Activated naive CD8-positive, alpha-beta T cell treated with anti-CD3 and anti-CD28 coated beads, Interleukin-2, amount 50 U/mL, for 16 hours (primary cell): ENCODE results near the gene IGFBP3.

ENCODE experiments used
- DNase-seq: peaks from one replicate; pipeline ENCODE4 v3.0.0-alpha.2; 2020; ENCODE audit warnings: low read depth, low spot score

The IGFBP3 gene

DNA sequence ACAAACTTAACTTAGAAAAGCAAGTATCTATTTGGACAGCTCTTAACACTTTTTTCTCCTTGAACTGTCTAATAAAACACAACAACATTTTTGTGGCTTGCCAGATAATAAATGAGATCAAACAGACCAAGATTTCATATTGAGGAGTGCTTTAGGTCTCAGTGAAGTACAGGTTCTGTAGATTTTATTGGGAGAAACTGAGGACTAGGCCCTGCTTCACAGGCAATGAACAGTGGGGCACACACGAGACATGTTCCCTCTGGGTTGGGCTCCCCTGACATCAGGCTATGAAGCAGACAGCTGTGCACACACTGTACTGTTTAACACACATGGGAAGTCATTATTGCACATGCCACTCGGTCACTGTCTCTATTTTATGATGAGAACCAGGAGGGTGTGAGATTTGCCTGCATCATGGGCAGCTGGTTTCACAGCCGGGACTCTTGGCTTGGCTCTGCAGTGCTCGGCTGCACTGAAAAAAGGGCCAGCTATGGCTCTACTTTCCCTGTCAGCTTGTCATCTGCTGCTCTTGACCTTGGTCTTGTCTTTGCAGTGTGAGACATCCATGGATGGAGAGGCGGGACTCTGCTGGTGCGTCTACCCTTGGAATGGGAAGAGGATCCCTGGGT, 28.6 kb downstream of the IGFBP3 start:
- no peak for DNase-seq

DNA sequence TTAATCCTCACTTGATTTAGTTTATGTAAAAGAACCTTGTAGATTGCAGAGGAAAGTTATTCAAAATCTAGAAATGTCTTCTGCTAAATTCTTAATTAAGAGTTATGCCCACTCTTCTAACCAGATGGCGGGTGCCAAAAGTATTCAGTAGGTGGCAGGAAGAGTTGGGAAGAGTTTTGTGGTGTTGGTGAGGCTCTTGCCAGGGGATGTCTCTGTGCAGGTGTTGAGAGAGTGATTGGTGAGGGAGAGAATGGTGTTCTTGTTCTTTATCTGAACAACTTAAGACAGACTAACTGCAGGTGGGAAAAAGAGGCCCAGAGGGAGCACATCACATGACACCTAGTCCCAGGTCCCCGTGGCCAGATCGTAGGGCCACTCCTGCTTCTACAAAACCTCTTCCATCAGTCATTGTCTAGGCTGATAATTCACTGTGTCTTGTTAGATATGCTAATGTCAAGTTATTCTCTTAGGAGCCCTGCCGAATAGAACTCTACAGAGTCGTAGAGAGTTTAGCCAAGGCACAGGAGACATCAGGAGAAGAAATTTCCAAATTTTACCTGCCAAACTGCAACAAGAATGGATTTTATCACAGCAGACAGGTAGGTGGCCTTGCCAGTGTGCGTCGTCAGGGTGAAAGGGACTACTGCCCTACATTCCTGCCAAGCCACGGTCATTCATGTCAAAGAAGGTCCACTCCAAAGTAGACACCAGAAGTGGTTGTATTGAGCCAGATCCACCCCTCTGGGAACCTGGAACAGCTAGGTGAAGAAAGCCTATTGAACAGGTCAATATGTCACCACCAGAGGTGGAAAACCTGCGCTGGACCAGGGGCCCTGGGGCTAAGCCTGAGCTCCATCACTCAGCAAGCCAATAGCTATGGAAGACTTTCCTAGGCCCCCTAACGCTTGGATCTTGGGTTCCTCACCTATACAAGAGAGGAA, 29.3 kb downstream of the IGFBP3 start:
- DNase-seq: no peak

DNA sequence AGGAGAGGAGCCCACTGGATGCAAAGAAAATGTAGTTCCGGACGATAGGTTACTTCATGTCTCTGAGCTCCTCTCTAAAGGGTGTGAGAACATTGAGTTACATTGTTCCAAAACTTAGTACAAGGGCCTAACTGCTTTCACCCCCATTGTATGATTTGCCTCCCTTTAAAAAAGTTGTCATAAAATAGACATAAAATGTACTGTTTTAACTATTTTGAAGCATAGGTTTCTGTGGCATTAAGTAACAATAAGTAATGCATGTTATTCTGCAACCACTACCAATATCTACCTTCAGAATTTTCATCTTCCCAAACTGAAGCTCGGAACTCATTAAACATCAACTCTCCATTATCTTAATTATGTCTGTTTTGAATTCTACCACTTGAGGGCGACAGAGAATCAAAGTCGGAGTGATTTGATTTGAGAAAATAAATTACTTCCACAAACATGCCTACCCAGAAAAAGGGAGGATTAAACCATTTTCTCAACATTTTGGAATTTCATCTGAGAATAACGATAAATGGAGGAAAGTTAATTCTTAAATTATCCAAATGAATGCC, 30.1 kb downstream of the IGFBP3 start:
- no peak for DNase-seq

DNA sequence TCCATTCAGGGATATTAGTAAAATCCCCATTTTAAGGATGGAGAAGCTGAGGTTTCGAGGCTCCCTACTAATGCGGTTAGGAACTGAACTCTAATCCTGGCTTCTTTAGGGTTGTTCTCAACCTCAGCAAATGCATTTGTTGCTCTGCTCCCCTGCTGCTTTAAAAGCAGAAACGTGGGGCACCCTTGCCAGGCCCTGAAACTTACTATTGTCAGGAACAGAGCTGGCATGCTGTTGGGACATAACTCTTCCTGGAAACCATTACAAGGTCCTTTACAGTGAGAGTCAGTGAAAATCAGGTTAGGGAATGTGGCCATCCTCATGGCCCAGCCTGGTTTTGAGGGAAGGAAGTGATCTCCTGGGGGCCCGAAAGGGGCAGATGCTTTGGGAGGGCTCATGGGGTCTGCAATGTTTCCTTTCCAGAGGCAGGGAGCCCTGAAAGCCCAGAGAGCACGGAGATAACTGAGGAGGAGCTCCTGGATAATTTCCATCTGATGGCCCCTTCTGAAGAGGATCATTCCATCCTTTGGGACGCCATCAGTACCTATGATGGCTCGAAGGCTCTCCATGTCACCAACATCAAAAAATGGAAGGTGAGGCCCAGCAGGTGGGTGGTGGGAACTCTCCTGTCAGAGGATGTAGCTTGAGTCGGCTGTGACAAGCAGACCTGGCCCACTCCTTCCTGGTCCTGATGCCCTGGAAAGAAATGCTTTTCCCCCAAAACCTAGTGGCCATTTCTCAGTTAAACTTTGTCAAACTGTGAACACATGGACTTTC, 30.8 kb downstream of the IGFBP3 start:
- no peak for DNase-seq

DNA sequence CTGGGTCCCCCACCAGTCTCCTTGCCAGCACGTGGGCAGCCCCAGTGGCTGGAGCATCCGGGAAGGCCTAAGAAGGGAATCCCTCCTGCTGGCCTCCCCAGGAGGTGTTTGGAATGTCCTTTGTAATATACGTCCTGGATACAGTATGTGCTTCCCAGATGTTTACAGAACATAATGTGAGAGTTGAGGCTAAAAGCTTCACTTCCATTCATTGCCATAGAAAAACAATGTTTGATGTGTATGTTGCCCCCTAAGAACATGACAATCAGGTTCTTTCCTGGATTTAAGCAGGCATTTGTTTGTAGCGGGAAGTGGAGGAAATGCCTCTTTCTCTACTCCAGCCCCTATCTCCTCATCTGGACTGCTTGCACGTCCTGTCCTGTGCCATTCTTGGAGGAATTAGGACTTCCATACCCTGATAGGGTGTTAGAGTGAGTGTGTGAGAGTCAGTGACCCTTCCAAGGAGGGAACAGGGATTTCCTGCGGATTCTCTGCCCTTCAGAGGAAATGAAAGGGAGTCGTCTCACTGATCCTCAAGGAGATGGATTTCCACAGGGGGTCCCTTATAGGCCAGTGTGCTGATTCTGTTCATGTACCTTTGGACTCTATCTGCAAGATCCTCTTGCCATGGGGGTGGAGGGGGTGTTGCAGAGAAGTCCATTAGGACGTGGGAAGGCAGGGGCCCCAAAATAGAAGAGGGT, 31.6 kb downstream of the IGFBP3 start:
- DNase-seq: no peak

DNA sequence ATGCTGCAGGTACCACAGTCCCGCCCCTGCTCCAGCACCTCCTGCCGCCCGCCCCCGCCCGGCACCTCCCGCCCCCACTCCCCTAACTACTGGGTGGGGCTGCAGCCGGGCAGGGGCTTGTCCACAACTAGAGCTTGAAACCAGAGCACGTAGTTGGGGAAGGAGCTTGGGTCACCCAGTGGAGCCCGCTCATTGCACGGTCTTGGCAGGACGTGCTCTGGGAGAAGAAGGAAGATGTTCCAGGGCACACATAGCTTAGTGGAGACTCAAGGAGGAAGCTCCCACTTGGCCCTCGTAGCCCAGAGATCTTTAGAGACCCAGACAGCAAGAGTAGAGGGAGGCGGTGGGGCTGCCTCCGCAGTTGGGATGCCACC, 32.1 kb downstream of the IGFBP3 start:
- no peak for DNase-seq

DNA sequence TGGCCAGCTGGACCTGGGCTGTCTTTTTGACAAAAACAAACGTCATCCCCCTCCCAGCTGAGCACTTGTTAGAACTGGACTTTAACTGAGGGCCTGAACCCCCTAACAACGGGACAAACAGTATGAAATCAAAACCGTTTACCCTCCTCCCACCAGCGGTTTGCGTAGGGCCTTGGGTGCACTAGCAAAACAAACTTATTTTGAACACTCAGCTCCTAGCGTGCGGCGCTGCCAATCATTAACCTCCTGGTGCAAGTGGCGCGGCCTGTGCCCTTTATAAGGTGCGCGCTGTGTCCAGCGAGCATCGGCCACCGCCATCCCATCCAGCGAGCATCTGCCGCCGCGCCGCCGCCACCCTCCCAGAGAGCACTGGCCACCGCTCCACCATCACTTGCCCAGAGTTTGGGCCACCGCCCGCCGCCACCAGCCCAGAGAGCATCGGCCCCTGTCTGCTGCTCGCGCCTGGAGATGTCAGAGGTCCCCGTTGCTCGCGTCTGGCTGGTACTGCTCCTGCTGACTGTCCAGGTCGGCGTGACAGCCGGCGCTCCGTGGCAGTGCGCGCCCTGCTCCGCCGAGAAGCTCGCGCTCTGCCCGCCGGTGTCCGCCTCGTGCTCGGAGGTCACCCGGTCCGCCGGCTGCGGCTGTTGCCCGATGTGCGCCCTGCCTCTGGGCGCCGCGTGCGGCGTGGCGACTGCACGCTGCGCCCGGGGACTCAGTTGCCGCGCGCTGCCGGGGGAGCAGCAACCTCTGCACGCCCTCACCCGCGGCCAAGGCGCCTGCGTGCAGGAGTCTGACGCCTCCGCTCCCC, 32.7 kb downstream of the IGFBP3 start, which contains the start of gene IGFBP1:
Gene IGFBP1, plus strand, starts transcription at position 304 of the 808 bp plus-strand sequence. Its CDS starts 165 bp downstream, at position 469.
- no peak for DNase-seq

DNA sequence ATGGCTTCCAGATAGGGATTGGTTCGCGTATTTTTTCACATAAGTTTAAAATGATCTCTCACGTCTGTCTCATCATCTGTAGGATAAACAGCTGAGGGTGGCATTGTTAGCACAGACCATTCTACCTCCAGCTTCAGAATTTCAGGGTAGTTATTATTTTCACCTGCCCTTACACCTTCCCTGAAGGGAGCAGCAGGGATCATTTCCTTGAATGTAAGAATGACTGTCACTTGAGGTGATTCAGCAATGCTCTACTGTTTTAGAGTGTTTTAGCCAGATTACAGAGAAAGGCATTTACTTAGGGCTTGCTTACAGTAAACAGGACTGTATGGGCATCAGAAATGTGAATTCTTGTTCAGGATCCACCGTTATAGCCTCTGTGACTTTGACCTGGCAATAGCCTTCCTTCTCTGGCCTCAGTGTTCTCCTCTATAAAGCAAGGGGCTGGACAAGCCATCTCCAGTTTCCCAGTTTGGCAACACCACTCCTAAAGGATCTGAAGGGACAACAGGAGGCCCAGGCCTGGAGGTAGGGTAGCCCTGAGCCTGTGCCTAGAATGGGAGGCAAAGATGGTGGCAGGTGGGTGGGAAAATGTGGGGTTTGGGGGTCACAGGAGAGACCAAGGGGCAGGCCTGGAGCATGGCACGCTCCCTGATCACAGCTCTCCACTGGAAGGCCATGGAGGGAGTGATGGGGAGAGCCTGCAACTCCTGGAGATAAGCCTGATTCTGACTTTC, 34.0 kb downstream of the IGFBP3 start:
- DNase-seq: no peak

DNA sequence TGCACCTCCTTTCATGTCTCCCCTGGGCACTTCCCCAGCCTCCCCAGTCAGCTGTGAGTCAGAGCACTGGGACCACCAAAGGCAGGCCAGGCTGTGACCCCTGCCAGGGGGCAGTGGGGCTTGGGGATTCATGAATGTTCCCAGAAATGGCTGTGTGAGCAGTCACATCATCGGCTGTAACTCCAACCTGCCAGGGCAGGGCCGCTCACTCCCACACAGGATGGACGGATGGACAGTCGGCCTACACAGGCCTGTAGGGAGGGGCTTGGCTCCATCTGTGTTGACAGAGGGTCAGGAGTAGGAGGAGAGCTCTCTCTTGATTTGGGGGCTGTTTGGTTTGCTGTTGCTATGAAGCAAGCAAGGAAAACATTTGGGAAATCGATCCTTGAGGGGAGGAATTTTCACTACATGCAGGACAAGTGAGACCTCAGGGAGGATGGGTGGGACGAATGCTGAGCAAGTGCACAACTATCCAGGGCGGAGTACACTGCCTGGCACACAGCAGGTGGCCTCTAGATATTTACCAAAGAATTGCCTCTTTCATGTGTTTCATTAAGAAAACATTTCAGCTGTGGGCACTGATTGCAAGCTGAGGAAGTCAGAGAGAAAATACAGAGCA, 35.7 kb downstream of the IGFBP3 start:
- DNase-seq: no peak

DNA sequence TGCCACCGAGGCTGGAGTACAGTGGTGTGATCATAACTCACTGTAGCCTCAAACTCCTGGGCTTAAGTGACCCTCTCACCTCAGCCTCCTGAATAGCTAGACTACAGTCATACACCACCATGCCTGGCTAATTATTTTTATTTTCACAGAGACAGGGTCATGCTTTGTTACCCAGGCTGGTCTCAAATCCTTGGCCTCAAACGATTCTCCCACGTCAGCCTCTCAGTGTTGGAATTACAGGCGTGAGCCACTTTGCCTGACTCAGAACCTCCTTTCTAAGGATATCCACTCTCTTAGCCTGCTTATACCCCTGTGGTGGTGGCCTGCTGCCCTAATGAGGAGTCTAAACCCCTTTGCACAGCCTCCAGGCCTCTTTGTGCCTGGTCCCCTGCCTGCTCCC, 36.9 kb downstream of the IGFBP3 start:
- no peak for DNase-seq

DNA sequence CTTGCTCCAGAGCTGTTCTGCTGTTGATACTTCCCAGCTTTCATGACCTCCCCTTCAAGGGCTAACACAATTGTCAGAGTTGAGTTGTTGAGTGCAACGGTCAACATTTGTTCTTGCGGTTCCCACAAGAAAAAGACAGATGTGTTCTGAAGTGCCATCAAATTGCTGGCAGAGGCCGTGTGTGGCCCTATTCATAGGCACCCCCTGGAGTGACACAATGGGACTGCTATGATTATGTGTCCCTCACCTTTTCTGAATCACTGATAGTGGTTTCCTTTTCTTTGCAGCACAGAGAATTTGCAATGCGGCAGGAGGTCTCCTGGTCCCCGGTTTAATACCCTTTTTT, 38.6 kb downstream of the IGFBP3 start:
- DNase-seq: no peak

DNA sequence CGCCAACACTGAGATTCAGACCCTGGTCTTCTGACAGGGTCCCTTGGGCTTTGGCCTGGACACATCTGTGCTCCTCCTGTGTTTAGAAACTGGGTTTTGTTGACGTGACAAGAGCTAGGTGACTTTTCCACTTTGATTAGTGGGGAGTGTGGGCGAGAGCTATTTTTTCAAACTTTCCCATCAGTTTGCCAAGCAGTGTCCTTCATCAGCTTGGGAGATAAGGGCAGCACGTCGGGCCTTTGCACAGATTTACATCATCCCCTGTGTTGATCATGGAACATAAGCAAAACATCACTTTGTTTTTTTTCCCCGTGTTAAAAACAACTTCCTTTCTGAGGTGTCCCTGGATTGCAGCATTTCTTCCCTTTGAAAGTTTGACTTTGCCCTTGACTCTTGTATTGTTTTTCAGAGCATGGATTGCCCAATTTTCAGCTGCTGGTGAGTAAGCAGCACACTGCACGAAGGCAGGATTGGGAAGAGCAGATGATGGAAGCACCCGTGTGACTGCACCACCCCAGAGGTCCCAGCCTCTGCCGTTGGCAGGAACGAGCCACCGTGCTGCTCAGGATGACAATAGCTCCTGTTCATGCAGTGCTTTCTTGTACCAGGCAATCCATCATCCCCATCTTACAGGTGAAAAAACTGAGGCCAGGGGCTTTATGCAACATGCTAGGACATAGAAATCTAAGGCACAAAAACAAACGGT, 39.2 kb downstream of the IGFBP3 start:
- no peak for DNase-seq

DNA sequence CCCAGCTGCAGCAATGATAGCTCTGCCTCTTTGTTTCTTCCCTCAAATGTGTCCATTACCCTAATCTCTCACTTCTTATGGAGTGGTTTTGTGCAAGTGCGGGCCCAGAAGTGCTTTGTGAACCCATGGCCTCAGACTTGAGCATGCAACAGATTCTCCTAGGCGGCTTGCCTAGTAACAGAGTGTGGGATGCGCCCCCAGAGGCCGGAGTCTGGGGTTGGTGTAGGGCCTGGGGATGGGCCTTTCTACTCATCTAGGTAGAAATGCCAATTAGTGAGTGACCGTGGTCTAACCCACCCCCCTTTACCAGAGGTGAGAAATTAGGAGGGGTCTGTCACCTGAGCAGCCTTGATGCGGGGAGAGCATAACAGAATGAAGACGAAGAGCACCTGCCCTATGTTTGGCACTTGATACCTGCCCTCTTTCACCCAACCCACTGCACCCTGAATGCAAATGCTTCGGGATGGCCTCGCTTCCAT, 39.8 kb downstream of the IGFBP3 start:
- no peak for DNase-seq

DNA sequence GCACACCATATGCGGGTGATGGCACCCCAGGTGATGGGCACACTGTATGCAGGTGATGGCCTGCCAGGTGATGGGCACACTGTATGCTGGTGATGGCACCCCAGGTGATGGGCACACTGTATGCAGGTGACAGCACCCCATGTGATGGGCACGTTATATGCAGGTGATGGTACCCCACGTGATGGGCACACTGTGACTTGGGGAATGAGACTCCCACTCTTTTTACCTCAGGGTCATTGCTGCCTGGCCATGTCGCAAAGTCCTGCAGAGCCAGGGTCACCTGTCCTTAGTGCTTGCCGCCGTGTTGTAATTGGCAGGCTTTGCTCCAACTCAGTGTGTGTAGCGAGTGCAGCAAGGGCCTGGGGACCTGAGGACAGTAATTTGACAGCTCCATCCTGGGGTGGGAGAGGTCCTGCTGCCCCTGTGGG, 40.6 kb downstream of the IGFBP3 start:
- DNase-seq: no peak

DNA sequence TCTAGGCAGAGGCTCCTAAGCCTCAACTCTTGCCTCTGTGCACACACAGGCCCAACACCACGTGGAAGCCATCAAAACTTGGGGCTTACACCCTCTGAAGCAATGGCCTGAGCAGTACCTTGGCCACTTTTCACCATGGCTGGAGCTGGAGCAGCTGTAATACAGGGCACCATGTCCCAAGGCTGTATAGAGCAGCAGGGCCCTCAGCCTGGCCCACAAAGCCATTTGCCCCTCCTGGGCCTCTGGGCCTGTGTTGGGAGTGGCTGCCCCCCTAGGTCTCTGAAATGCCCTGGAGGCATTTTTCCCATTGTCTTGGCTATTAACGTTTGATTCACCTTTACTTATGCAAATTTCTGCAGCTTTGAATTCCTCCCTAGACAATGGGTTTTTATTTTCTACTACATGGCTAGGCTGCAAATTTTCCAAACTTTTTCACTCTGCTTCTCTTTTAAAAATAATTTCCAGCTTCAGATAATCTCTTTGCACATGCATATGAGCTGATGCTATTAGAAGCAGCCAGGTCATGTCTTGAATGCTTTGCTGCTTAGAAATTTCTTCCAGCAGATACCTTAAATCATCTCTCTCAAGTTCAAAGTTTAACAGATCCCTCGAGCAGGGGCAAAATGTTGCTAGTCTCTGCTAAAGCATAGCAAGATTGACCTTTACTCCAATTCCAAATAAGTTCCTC, 42.5 kb downstream of the IGFBP3 start:
- no peak for DNase-seq

DNA sequence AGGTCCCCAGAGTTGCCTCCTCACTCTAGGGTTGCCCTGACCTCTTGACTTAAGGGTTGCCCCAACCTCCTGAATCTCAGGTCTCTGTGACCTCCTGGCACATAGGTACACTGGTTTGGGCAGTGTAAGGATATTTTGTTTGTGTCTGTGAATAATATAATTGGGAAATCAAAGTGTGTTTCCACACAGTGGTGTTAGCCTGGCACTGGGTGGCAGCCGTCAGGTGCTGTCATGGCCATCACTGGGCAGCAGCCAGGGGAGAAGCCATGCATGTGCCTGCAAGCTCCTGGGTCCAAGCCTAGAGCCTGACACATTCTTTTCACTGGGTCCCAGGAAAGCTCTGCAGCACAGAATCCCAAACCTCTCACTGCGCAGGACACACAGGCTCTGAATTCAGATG, 44.6 kb downstream of the IGFBP3 start:
- no peak for DNase-seq

DNA sequence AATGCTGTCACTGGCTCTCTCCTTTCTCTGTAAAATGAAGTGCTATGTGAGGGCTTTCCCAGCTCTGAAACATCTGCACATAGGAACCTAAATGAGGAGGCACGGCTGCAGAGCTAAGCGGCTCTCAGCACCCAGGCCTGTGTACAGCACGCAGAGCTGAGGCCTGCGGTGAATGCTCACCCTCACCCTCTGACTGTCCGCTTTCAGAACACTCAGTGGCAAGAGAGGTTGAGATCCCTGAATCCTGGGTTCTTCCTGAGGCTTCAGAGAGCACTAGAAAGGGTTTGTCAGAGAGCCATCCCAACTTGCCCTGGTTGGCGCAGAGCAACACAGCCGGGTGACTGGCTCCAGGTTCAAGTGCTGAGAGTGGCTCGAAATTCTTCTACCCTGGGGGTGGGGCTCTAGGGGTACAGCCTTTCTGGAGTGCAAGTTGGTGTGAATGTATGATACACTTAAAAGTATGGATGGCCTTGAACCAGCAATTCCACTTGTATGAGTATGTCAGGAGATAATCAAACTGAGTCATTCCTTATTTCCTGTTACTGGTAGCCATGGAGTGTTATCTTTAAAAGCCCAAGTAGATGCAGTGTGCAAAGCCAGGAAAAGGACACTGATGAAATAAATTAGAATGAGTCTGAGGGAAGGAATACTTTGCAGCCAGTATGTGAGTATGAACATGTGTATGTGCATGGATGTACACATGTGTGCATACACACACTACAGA, 46.5 kb downstream of the IGFBP3 start:
- no peak for DNase-seq
